ENCODE data around the gene KITLG. TPM values are rescaled to one million over a fixed set of nuclear protein-coding genes. Genes with fewer than 3 reads are reported as not detected.

The KITLG gene
- total RNA-seq, 1 donor from 2014 or later, result not detected

DNA sequence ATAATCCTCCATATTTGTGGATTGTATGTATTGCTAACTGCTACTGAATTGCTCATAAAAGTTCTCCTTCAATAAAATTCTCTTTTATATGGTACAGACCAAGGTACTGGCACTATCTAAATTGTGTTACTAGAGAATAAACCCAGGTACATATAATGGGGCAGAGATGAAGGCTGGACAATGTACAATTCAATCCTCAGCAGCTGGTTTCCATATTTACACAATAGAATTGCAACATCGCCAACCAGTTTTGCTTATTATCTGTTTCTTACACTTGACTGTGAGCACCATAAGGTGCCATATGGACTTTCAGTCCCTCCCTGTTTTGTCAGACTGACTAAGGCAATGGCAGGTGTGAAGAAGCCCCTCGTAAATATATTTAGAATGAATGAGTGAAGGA lies 18.1 kb downstream of the KITLG start:
- intact Hi-C loops (cut with micrococcal nuclease), result no loop called here
- CTCF ChIA-PET, result no interaction called here
- ATAC-seq (ENCODE audit: low read depth) (no peak), DNase-seq (no peak)
- no peak overlapping the region for H3K27ac Mint-ChIP-seq
- POLR2A ChIA-PET, result no interaction called here
- no peak overlapping the region for H3K4me3 Mint-ChIP-seq
- no peaks in the 10 kb centered on the region for H3K27me3 Mint-ChIP-seq
- TF ChIP-seq, protein P1, sequence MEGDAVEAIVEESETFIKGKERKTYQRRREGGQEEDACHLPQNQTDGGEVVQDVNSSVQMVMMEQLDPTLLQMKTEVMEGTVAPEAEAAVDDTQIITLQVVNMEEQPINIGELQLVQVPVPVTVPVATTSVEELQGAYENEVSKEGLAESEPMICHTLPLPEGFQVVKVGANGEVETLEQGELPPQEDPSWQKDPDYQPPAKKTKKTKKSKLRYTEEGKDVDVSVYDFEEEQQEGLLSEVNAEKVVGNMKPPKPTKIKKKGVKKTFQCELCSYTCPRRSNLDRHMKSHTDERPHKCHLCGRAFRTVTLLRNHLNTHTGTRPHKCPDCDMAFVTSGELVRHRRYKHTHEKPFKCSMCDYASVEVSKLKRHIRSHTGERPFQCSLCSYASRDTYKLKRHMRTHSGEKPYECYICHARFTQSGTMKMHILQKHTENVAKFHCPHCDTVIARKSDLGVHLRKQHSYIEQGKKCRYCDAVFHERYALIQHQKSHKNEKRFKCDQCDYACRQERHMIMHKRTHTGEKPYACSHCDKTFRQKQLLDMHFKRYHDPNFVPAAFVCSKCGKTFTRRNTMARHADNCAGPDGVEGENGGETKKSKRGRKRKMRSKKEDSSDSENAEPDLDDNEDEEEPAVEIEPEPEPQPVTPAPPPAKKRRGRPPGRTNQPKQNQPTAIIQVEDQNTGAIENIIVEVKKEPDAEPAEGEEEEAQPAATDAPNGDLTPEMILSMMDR (IDR thresholded peaks at IDR 0.05), result no peak
- no peaks in the 10 kb centered on the region for H3K9me3 Mint-ChIP-seq
- no peaks in the 10 kb centered on the region for H3K4me1 Mint-ChIP-seq
- H3K36me3 Mint-ChIP-seq (ENCODE audit: low read depth), result no peaks in the 10 kb centered on the region

DNA sequence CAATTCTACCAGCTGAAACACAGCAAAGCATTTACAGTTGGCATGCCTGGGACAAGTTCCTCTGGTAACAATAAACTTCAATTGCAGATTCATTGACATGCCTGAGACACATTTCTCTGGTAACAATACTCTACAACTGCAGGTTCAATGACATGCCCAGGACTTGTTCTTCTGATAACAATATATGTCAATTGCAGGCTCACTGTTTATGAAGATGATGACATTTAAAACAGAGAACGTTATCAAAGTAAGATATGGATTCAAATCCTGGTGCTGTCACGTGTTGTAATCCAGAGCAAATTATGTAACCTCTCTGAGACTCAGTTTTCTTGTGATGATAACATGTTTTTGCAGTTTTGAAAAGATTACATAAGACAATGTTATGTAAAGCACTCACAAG lies 20.5 kb downstream of the KITLG start:
- Mint-ChIP-seq H3K4me1 (no peaks in the 10 kb centered on the region), H3K36me3 (ENCODE audit: low read depth) (no peaks in the 10 kb centered on the region), H3K4me3 (no peak overlapping the region), H3K27ac (no peak overlapping the region), H3K27me3 (no peaks in the 10 kb centered on the region), H3K9me3 (no peaks in the 10 kb centered on the region)
- DNase-seq (no peak), ATAC-seq (ENCODE audit: low read depth) (no peak)
- intact Hi-C loops (cut with micrococcal nuclease), result no loop called here
- POLR2A ChIA-PET, result no interaction called here
- TF ChIP-seq, protein P1 (IDR thresholded peaks at IDR 0.05), result no peak
- CTCF ChIA-PET, result no interaction called here

DNA sequence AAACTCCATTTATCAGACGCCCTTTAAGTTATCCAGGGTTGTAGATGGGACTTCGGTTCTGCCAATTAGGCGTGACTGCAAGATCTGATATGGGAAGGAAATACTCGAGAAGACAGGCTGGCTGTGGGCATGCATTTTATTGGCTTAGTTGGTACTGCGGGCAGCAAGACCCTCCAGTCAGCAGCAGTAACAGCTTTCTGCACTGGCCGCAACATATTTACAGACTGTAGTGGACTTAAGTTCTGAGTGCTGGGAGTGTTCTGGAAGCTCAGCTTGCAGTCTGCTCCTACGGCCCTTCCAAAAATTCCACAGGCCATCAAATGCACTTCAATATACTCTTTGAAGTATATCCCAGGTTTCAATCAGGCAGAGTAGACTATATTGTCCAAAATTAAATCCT lies 21.1 kb downstream of the KITLG start:
- TF ChIP-seq, protein P1 (IDR thresholded peaks at IDR 0.05), result no peak
- Mint-ChIP-seq H3K27ac (no peak overlapping the region), H3K4me3 (no peak overlapping the region), H3K9me3 (no peaks in the 10 kb centered on the region), H3K4me1 (no peaks in the 10 kb centered on the region), H3K36me3 (ENCODE audit: low read depth) (no peaks in the 10 kb centered on the region), H3K27me3 (no peaks in the 10 kb centered on the region)
- POLR2A ChIA-PET, result no interaction called here
- ATAC-seq (ENCODE audit: low read depth) (no peak), DNase-seq (no peak)
- intact Hi-C loops (cut with micrococcal nuclease), result no loop called here
- CTCF ChIA-PET, result no interaction called here

DNA sequence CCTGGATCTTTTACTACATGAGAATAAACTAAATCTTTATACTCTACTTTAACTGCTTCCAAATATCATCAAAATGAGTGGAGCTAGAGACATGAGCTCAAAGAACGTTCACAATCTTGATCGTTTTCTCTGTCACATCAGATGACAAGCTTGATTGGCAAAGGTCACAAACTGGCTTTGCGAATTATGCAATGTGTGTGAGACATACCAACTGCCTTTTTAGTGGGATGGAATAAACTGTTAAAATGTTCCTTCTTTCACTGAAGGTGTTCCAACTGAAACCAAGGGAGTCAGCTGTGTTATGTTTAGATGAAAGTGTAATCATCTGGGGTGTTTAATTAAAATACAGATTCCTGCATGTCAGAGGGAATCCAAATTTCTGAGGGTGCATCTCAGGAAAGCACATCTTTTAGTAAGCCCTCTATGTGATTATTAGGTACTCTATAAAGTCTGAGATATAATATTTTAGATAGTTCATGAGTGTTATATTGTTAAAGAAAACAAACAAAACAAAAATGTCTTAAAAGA lies 21.9 kb downstream of the KITLG start:
- DNase-seq (no peak), ATAC-seq (ENCODE audit: low read depth) (no peak)
- POLR2A ChIA-PET, result no interaction called here
- Mint-ChIP-seq H3K27me3 (no peaks in the 10 kb centered on the region), H3K36me3 (ENCODE audit: low read depth) (no peaks in the 10 kb centered on the region), H3K9me3 (no peaks in the 10 kb centered on the region), H3K27ac (no peak overlapping the region), H3K4me3 (no peak overlapping the region), H3K4me1 (no peaks in the 10 kb centered on the region)
- intact Hi-C loops (cut with micrococcal nuclease), result no loop called here
- TF ChIP-seq, protein P1 (IDR thresholded peaks at IDR 0.05), result no peak
- CTCF ChIA-PET, result no interaction called here

DNA sequence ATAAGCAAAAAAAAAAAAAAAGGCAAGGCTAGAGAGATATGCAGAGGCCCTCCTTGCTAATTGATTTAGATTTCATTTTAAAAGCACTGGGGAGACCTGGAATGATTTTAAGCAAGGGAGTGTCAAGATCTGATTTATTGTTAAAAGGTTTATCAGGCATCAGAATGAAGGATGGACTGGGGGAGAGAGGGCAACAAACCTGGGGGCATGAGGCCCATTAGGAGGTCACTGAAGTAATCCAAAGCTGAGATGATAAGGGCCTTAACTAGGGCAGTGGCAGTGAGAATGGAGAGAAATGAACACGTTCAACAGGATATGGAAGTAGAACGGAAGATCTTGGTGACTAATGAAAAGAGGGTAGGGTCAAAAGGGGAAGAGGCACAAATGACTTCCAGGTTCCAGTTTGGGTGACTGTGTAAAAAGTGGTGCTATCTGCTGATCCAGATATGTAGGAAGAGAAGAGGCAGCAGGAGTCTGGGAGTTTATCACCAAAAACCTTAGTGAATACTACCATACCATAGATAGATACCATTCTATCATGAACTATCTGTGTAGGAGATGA lies 24.0 kb downstream of the KITLG start:
- Mint-ChIP-seq H3K27me3 (no peaks in the 10 kb centered on the region), H3K4me3 (no peak overlapping the region), H3K27ac (no peak overlapping the region), H3K36me3 (ENCODE audit: low read depth) (no peaks in the 10 kb centered on the region), H3K9me3 (no peaks in the 10 kb centered on the region), H3K4me1 (no peaks in the 10 kb centered on the region)
- intact Hi-C loops (cut with micrococcal nuclease), result no loop called here
- ATAC-seq (ENCODE audit: low read depth), result no peak
- ChIA-PET POLR2A (no interaction called here), CTCF (no interaction called here)
- DNase-seq, result no peak
- TF ChIP-seq, protein P1 (IDR thresholded peaks at IDR 0.05), result no peak
